Eye (tissue), 1 donor: ENCODE data around the gene CCBE1.

Experiments used
- DNase-seq: peaks from one replicate; pipeline ENCODE4 v3.0.0-alpha.2; 2015

The CCBE1 gene

DNA sequence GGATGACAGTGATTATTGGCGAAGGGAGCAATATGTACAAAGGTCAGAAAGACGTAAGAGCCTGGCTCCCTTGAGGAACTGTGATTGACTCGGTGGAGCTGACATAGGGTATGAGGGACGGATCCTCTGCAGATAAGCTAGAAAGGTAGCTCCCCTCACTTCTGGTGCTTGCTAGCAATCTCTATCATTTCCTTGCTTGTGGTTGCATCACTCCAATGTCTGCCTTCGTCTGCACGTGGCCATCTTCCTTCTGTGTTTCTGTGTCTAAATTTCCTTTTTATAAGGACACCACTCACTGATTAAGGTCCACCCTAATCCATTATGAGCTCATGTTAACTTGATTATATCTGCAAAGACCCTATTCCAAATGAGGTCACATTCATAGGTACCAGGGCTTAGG lies 315.3 kb downstream of the CCBE1 start:
- no peak for DNase-seq
